Suprapubic skin (tissue), 4 donors: Measurements from ENCODE around the gene CBX2. TPM values are rescaled to one million over a fixed set of nuclear protein-coding genes. Genes with fewer than 3 reads are reported as not detected.

Experiments used
- DNase-seq, 2 donors: peaks; one replicate each; pipeline ENCODE4 v3.0.0-alpha.2; 2019; ENCODE audit warnings: low spot score in 2 of 2
- H3K27ac ChIP-seq: fragments of 200-600 bp; sonication (generic); one replicate; pipeline ENCODE4 v1.5.1; 2019
- H3K27me3 ChIP-seq: fragments of 200-600 bp; sonication (generic); one replicate; pipeline ENCODE4 v1.5.1; 2019
- H3K36me3 ChIP-seq: fragments of 200-600 bp; sonication (generic); one replicate; pipeline ENCODE4 v1.5.1; 2019
- H3K4me1 ChIP-seq: fragments of 200-600 bp; sonication (generic); one replicate; pipeline ENCODE4 v1.5.1; 2019
- H3K4me3 ChIP-seq: fragments of 200-600 bp; sonication (generic); one replicate; pipeline ENCODE4 v1.5.1; 2019; ENCODE audit warnings: mild to moderate bottlenecking
- H3K9me3 ChIP-seq: fragments of 200-600 bp; sonication (generic); one replicate; pipeline ENCODE4 v1.5.1; 2019
- EP300 ChIP-seq: sonication (generic); formaldehyde crosslinking; IDR thresholded peaks from one replicate; pipeline ENCODE4 v1.6.1; 2017; ENCODE audit warnings: antibody characterized with exemption
- POLR2A ChIP-seq, 2 donors: fragments of 450-650 bp; IDR thresholded peaks; one replicate each; pipeline ENCODE4 v1.6.1; 2017; ENCODE audit warnings: antibody characterized with exemption in 2 of 2, mild to moderate bottlenecking in 2 of 2, moderate library complexity in 2 of 2
- POLR2AphosphoS5 ChIP-seq, 3 donors: sonication (generic); formaldehyde crosslinking; IDR thresholded peaks; one replicate each; pipeline ENCODE4 v1.6.1; 2017; ENCODE audit warnings: antibody characterized with exemption in 3 of 3
- WGBS: methylation state at CpG from one replicate; pipeline ENCODE4 v1.1.5; 2018; 5-methylcytosine and 5-hydroxymethylcytosine counted together
- total RNA-seq, 4 donors: library from RNA; depleted of rRNA; stranded (reverse); fragments of >200 nt; gene quantifications; one replicate each; pipeline ENCODE4 v1.1.0, GENCODE V29; 2016
- TF ChIP-seq, protein P1 (sequence below), 2 donors: fragments of 200-600 bp in 1 of 2; fragments of 450-650 bp in 1 of 2; sonication (generic) in 1 of 2; IDR thresholded peaks; one replicate each; pipeline ENCODE4 v1.5.1; 2016 to 2019; ENCODE audit warnings: antibody characterized with exemption in 2 of 2, mild to moderate bottlenecking in 1 of 2, moderate library complexity in 1 of 2

Gene CBX2
- total RNA-seq, 4 donors from 2014 or later, result 2.2 to 7.0 (median 5.2) TPM

DNA sequence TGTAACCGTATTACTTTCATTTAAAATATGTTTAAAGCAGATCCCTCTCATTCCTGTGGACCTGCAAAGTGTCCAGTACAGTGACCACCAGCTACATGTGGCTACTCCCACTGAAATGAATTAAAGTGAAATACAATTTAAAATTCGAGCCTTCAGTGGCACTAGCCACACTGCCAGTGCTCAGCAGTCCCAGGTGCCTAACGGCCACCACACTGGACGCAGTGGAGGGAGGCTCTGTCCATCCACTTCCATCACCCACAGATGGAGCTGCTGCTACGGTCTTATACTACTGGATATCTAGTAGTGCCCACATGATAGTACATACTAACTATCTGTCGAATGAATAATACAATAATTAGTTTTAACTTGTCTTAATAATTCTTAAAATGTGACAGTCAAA is 2.3 kb upstream of the CBX2 start:
- 90% methylated on average over 6 of the region's 6 CpGs for WGBS
- no peaks in the 10 kb centered on the region for H3K36me3 ChIP-seq
- TF ChIP-seq EP300 (no peak), POLR2A (IDR thresholded peaks at IDR 0.05) (no peak), POLR2AphosphoS5 (IDR thresholded peaks at IDR 0.05) (no peak)
- TF ChIP-seq, protein P1, sequence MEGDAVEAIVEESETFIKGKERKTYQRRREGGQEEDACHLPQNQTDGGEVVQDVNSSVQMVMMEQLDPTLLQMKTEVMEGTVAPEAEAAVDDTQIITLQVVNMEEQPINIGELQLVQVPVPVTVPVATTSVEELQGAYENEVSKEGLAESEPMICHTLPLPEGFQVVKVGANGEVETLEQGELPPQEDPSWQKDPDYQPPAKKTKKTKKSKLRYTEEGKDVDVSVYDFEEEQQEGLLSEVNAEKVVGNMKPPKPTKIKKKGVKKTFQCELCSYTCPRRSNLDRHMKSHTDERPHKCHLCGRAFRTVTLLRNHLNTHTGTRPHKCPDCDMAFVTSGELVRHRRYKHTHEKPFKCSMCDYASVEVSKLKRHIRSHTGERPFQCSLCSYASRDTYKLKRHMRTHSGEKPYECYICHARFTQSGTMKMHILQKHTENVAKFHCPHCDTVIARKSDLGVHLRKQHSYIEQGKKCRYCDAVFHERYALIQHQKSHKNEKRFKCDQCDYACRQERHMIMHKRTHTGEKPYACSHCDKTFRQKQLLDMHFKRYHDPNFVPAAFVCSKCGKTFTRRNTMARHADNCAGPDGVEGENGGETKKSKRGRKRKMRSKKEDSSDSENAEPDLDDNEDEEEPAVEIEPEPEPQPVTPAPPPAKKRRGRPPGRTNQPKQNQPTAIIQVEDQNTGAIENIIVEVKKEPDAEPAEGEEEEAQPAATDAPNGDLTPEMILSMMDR (IDR thresholded peaks at IDR 0.05), result no peak
- peaks cover 25% of the 10 kb centered on the region for H3K4me1 ChIP-seq
- peaks cover 61% of the 10 kb centered on the region for H3K27me3 ChIP-seq
- H3K27ac ChIP-seq, result no peak overlapping the region
- H3K4me3 ChIP-seq, result no peak overlapping the region
- no peak for DNase-seq
- H3K9me3 ChIP-seq, result no peaks in the 10 kb centered on the region

DNA sequence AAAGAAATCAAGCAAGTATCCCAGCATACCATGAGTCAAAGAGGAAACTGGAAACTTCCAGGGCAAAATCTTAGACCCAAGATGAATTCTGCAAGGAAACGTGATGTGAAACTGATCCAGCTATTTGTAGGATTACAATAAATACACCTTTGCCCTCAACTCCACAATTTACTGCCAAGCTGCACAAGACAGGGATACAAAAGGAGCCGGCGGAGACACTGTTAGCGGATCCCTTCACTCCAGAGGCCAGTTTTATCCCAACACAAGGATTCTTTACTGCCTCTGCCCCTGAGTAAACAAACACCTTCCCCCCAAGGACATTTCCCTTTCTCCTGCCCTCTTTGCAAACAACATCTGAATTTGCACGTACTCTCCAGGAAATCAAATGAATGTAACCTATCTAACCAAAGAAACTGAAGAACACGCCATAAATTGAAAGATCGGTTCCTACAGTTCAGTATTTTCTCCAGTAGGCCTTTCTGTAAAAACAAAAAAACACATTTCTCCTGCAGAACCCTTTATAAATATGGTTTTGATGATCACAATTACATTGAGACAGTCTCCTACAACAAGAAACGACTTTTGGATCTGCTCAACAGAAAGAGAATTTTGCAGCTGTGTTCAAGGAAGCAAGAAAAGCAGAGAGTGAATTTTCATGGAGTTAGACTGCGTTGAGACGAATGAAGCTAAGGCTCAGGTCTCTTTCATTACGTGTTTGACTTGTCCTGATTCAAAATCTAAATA is 1.4 kb upstream of the CBX2 start:
- Histone ChIP-seq H3K4me1 (peaks cover 25% of the 10 kb centered on the region), H3K27me3 (peaks cover 60% of the 10 kb centered on the region), H3K27ac (no peak overlapping the region), H3K4me3 (no peak overlapping the region), H3K9me3 (no peaks in the 10 kb centered on the region), H3K36me3 (no peaks in the 10 kb centered on the region)
- WGBS, result 63% methylated on average over 11 of the region's 11 CpGs
- TF ChIP-seq, protein P1 (IDR thresholded peaks at IDR 0.05), result no peak
- TF ChIP-seq POLR2AphosphoS5 (IDR thresholded peaks at IDR 0.05), result no peak
- TF ChIP-seq EP300, result no peak
- TF ChIP-seq POLR2A (IDR thresholded peaks at IDR 0.05), result no peak
- DNase-seq, result no peak

DNA sequence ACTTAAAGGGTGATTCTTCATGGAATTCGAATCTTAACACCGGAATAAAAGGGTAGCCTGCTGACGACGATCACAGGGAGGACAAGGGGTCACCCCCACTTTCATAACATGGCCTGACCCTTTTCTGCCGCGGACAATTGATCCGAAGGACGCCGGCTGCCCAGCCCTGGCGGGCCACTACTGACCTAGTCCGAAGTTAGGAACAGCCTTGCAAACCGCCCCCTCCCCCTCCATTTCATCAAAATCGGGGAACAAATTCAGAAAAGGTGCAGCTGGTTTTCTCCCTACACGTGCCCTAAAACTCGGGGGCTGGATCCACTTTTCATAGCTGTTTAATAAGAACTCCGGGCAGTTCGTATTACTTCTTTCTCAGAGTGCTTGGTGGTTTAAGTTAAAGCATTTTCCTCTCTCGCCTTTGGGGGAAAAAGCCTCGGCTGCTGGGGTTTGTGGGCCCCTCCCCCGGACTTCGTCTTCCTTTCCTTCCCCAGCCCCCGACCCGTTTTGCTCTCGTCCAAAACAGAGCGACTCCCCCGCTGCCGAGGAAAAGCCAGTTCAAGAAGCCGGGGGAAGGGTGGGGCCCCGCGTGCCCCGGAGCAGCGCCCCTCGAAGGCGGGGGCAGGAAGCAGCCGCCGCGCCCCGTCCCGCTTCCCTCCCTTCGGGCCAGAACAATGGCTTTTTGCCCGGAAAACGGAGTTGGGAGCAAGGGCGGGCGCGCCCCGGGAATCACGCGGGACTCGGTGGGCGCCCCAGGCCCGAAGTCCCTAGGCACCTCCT is 641 bp upstream of the CBX2 start:
- H3K4me1 ChIP-seq, result peaks cover 25% of the 10 kb centered on the region
- DNase-seq, result peak in 1 of 2 donors; percentile 79
- TF ChIP-seq, protein P1 (IDR thresholded peaks at IDR 0.05), result peak in 1 of 2 donors; percentile 16
- no peak for TF ChIP-seq POLR2AphosphoS5 (IDR thresholded peaks at IDR 0.05)
- no peaks in the 10 kb centered on the region for H3K36me3 ChIP-seq
- WGBS, result 9% methylated on average over 46 of the region's 51 CpGs
- H3K4me3 ChIP-seq, result peak overlapping the region; percentile 69
- peaks cover 58% of the 10 kb centered on the region for H3K27me3 ChIP-seq
- no peaks in the 10 kb centered on the region for H3K9me3 ChIP-seq
- H3K27ac ChIP-seq, result no peak overlapping the region

DNA sequence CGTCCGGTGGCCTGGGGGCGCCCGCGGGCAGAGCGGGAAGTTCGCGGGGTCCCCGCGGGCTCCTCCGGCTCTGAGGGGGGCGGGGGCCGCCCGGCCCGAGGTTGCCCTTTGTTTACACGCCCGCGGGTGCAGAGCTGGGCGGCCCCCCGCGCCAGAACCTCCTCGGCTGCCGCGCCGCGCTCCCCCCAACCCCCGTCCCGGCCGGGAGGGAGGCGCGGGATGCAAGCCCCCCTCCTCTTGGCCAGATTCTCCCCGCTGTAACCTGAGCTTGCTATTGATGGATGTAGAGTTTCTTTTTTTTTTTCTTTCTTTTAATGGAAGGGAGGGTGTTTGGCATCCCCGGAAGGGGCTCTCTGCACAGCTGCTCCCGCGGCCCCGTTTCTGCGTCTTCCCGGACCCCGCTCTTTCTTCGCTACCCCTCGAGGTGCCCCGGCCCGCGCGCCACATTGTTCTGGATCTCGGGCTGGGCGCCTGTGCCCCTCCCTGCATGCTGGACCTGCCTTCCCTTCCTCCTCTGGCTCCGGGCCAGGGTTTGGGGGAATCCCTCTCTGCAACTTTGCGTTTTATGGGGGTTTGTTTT is 646 bp downstream of the CBX2 start:
- no peak overlapping the region for H3K27ac ChIP-seq
- H3K27me3 ChIP-seq, result peaks cover 47% of the 10 kb centered on the region
- DNase-seq, result no peak
- peak overlapping the region; percentile 69 for H3K4me3 ChIP-seq
- H3K4me1 ChIP-seq, result peaks cover 25% of the 10 kb centered on the region
- no peaks in the 10 kb centered on the region for H3K9me3 ChIP-seq
- 1% methylated on average over 20 of the region's 49 CpGs for WGBS
- no peak for TF ChIP-seq POLR2AphosphoS5 (IDR thresholded peaks at IDR 0.05)
- TF ChIP-seq EP300, result no peak
- TF ChIP-seq POLR2A (IDR thresholded peaks at IDR 0.05), result no peak
- TF ChIP-seq, protein P1 (IDR thresholded peaks at IDR 0.05), result no peak
- H3K36me3 ChIP-seq, result no peaks in the 10 kb centered on the region

DNA sequence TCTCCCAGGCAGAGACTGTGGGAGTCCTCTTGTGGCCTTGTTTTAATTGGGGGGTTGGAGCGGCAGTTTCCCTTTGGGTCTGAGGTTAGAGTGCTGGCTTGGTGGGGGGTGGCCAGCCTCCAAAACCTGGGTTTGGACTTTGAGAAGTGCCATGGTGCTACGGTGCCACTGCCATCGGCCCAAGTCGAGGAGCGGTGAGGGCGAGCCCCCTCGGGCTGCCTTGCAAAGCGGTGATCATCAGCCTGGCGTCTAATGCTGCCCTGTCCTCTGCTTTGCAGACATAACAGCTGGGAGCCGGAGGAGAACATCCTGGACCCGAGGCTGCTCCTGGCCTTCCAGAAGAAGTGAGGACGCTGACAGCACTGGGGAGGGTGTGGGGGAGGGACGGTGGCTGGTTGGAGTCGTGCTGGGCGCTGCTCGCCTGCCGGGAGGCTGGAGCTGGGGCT is 1.2 kb downstream of the CBX2 start:
- peaks cover 25% of the 10 kb centered on the region for H3K4me1 ChIP-seq
- peak overlapping the region; percentile 69 for H3K4me3 ChIP-seq
- no peaks in the 10 kb centered on the region for H3K9me3 ChIP-seq
- no peak overlapping the region for H3K27ac ChIP-seq
- H3K27me3 ChIP-seq, result peaks cover 47% of the 10 kb centered on the region
- WGBS, result 40% methylated on average over 7 of the region's 17 CpGs
- TF ChIP-seq POLR2AphosphoS5 (IDR thresholded peaks at IDR 0.05) (no peak), EP300 (no peak), POLR2A (IDR thresholded peaks at IDR 0.05) (no peak)
- TF ChIP-seq, protein P1 (IDR thresholded peaks at IDR 0.05), result no peak
- no peak for DNase-seq
- H3K36me3 ChIP-seq, result peaks cover 3% of the 10 kb centered on the region
